ENCODE data around the gene SP140L. TPM values are rescaled to one million over a fixed set of nuclear protein-coding genes. Genes with fewer than 3 reads are reported as not detected.

The SP140L gene
- total and polyA plus RNA-seq, 10 of the 15 experiments (the other 5 are each of a cell fraction or from before 2014, with no cell fraction given), result 4.7 to 28.6 (median 15.0) TPM

GRCh38 chr2:230439590-230439989 lies 112.6 kb downstream of the SP140L start:
- intact Hi-C loops (cut with micrococcal nuclease; ENCODE audit: unreplicated experiment), result no loop called here
- no TSS peak for BruUV-seq (replicated peaks)
- no peak for TF ChIP-seq TCF12 (IDR thresholded peaks at IDR 0.05; ENCODE audit: low read depth, low read length)
- TF ChIP-seq IKZF2 (IDR thresholded peaks at IDR 0.05), result peak in 1 of 2 experiments; percentile 11; a peak in 1 of 4 replicates
- peak; percentile 23; the same call in 1 of the 2 replicates for TF ChIP-seq MTA2 (IDR thresholded peaks at IDR 0.05; ENCODE audit: low read depth)
- TF ChIP-seq ATF3 (IDR thresholded peaks at IDR 0.05; ENCODE audit: borderline replicate concordance, extremely low read depth, low read depth, low read length), result no peak
- TF ChIP-seq SMAD5 (IDR thresholded peaks at IDR 0.05; ENCODE audit: low read depth), result no peak
- TF ChIP-seq SPI1 (IDR thresholded peaks at IDR 0.05; ENCODE audit: borderline replicate concordance, insufficient read depth, low read depth, low read length), result peak; percentile 92
- no peak for TF ChIP-seq BMI1 (IDR thresholded peaks at IDR 0.05; ENCODE audit: borderline replicate concordance)
- TF ChIP-seq STAT3 (IDR thresholded peaks at IDR 0.05; ENCODE audit: low read depth, low read length), result no peak
- TF ChIP-seq NRF1 (conservative IDR thresholded peaks at IDR 0.05; ENCODE audit: low read depth, low read length), result no peak
- TF ChIP-seq ATF7 (IDR thresholded peaks at IDR 0.05; ENCODE audit: low read depth), result 0 out of 2 replicates have a peak, but pooled peaks have one; percentile 13
- TF ChIP-seq BCLAF1 (IDR thresholded peaks at IDR 0.05), result no peak
- TF ChIP-seq CUX1 (IDR thresholded peaks at IDR 0.05; ENCODE audit: insufficient replicate concordance, low read depth, low read length), result peak; percentile 60
- TF ChIP-seq CBX5 (IDR thresholded peaks at IDR 0.05; ENCODE audit: low read depth), result no peak

More at GRCh38 chr2:230439590-230439989, 112.6 kb downstream of the SP140L start:
- Histone ChIP-seq H3K4me3 (0 out of 2 replicates have a peak overlapping the region, but pooled peaks have one; percentile 38), H4K20me1 (ENCODE audit: control insufficient read depth, insufficient read depth) (no peaks in the 10 kb centered on the region; the same call in none of the 2 replicates), H3K36me3 (ENCODE audit: control insufficient read depth in 2 of 2, insufficient read depth in 2 of 2, low read length in 1 of 2) (peaks cover 9 to 35% of the 10 kb centered on the region in 2 experiments), H3K9me3 (replicated peaks; ENCODE audit: control insufficient read depth, insufficient read depth, low read length) (peaks cover 21% of the 10 kb centered on the region), H3K9ac (ENCODE audit: control insufficient read depth, insufficient read depth, low read length) (no peak overlapping the region; the same call in 1 of the 2 replicates), H3K27ac (ENCODE audit: control insufficient read depth, insufficient read depth) (peak overlapping the region; percentile 75), H3K27me3 (replicated peaks in 1 of 2; ENCODE audit: control insufficient read depth in 2 of 2, insufficient read depth in 2 of 2, low read length in 1 of 2) (no peaks in the 10 kb centered on the region), H3K79me2 (ENCODE audit: control insufficient read depth, insufficient read depth, low read length) (peaks cover 91% of the 10 kb centered on the region), H3K4me2 (ENCODE audit: control insufficient read depth, insufficient read depth) (peak overlapping the region; percentile 63), H2AFZ (ENCODE audit: control insufficient read depth, low read depth, low read length) (no peak overlapping the region), H3K4me1 (ENCODE audit: control insufficient read depth, insufficient read depth, low read length) (peaks cover 34% of the 10 kb centered on the region)
- ChIA-PET RAD21 (ENCODE audit: unreplicated experiment) (no interaction called here), SMC1A (ENCODE audit: uncharacterized antibody, unreplicated experiment) (interaction anchor here (0.6 kb wide), 1 partner anchor 8 kb away, joined by 3 read pairs; no protein-coding TSS in a partner anchor), POLR2A (interaction anchor here (0.6 kb wide), 1 partner anchor 187 kb away, joined by 3 read pairs; no protein-coding TSS in a partner anchor), CTCF (no interaction called here)
- in situ Hi-C loops (cut with MboI), result no loop called here
- no peak for FAIRE-seq
- no peak for DNase-seq (ENCODE audit: low read depth, low spot score)
- WGBS (ENCODE audit: insufficient coverage, insufficient replicate concordance, low lambda C conversion rate, missing lambda C conversion rate), result 0% methylated on average over 2 of the region's 2 CpGs
- ATAC-seq, result peak; percentile 74

Measured in GM12878 (cell line).